GM19043 (cell line): ENCODE data around the gene SLC26A9.
"Not testable (repeated sequence)": the region's sequence is repeated elsewhere in the genome, so short reads cannot be mapped to it uniquely, and the experiment has no call there.

Experiments used
- ATAC-seq: cut with Tn5 transposase; IDR thresholded peaks from one replicate; pipeline ENCODE4 v1.9.1; 2021; ENCODE audit warnings: low read depth; ENCODE audit not compliant: unreplicated experiment

The SLC26A9 gene

GRCh38 chr1:205896351-205896750 is 46.9 kb downstream of the SLC26A9 start:
- no peak for ATAC-seq

GRCh38 chr1:205894119-205894518 is 49.1 kb downstream of the SLC26A9 start:
- ATAC-seq = not testable (repeated sequence)

- not testable (repeated sequence) for ATAC-seq
These were observed 51.1 kb downstream of the SLC26A9 start for GRCh38 chr1:205892175-205892574.

GRCh38 chr1:205891481-205891880 is 51.8 kb downstream of the SLC26A9 start:
- not testable (repeated sequence) for ATAC-seq

GRCh38 chr1:205890631-205891030 is 52.6 kb downstream of the SLC26A9 start:
- ATAC-seq = not testable (repeated sequence)

GRCh38 chr1:205889706-205890105 is 53.5 kb downstream of the SLC26A9 start:
- not testable (repeated sequence) for ATAC-seq

- ATAC-seq = not testable (repeated sequence)
These were observed 54.2 kb downstream of the SLC26A9 start for GRCh38 chr1:205889006-205889405.

- ATAC-seq = no peak
These were observed 59.5 kb downstream of the SLC26A9 start for GRCh38 chr1:205883792-205884191.

- no peak for ATAC-seq
These were observed 62.3 kb downstream of the SLC26A9 start for GRCh38 chr1:205880923-205881322.

GRCh38 chr1:205879974-205880373 is 63.3 kb downstream of the SLC26A9 start:
- no peak for ATAC-seq

- no peak for ATAC-seq
These were observed 65.2 kb downstream of the SLC26A9 start for GRCh38 chr1:205878026-205878425.

GRCh38 chr1:205873148-205873547 is 70.1 kb downstream of the SLC26A9 start:
- ATAC-seq = not testable (repeated sequence)

- no peak for ATAC-seq
These were observed 73.0 kb downstream of the SLC26A9 start for GRCh38 chr1:205870236-205870635.
